ENCODE measurements around the gene IL18BP. TPM values are rescaled to one million over a fixed set of nuclear protein-coding genes. Genes with fewer than 3 reads are reported as not detected.
A peak's percentile ranks its signal among the peaks of the same experiment; 100 is the strongest.

The IL18BP gene
- total RNA-seq: 10 to 100 TPM in 2 of 3 donors, 1 to 10 TPM in 1; 7.6 to 14.5 (median 13.7) TPM
- long read RNA-seq, donor 1: 0 reads
- long read RNA-seq, donor 2, partial matches to known transcripts: 0 of 1 reads
- long read RNA-seq, donor 2, other reads (novel, unspliced or antisense): 1 of 1 reads

- H3K4me1 ChIP-seq (ENCODE audit: low read depth): peaks cover 5% of the 10 kb centered on the region
- no peaks in the 10 kb centered on the region for H3K9me3 ChIP-seq
- intact Hi-C loops (cut with DNase I, micrococcal nuclease): no loop called here
- H3K36me3 ChIP-seq (ENCODE audit: low read depth): peaks cover 5% of the 10 kb centered on the region
- H3K4me3 ChIP-seq: no peak within 1 kb of the TSS
- DNase-seq: peak in 1 of 3 donors; percentile 34
- TF ChIP-seq, protein P1, sequence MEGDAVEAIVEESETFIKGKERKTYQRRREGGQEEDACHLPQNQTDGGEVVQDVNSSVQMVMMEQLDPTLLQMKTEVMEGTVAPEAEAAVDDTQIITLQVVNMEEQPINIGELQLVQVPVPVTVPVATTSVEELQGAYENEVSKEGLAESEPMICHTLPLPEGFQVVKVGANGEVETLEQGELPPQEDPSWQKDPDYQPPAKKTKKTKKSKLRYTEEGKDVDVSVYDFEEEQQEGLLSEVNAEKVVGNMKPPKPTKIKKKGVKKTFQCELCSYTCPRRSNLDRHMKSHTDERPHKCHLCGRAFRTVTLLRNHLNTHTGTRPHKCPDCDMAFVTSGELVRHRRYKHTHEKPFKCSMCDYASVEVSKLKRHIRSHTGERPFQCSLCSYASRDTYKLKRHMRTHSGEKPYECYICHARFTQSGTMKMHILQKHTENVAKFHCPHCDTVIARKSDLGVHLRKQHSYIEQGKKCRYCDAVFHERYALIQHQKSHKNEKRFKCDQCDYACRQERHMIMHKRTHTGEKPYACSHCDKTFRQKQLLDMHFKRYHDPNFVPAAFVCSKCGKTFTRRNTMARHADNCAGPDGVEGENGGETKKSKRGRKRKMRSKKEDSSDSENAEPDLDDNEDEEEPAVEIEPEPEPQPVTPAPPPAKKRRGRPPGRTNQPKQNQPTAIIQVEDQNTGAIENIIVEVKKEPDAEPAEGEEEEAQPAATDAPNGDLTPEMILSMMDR (IDR thresholded peaks at IDR 0.05): no peak
- ATAC-seq: peak; percentile 41
These were observed at the start of gene IL18BP for GRCh38 chr11:71998649-71999310. TSS of gene IL18BP (plus strand) at chr11:71998909. CDS start at chr11:71999985, 1,076 bp downstream.

GRCh38 chr11:71949034-71949433 is 49.7 kb upstream of the IL18BP start:
- DNase-seq (no peak), ATAC-seq (no peak)

GRCh38 chr11:71951741-71952310 is 46.9 kb upstream of the IL18BP start:
- H3K4me1 ChIP-seq (ENCODE audit: low read depth): peaks cover 16% of the 10 kb centered on the region
- ATAC-seq (no peak), DNase-seq (no peak)
- H3K9me3 ChIP-seq: no peaks in the 10 kb centered on the region
- TF ChIP-seq, protein P1 (IDR thresholded peaks at IDR 0.05): no peak
- H3K4me3 ChIP-seq: no peak overlapping the region
- intact Hi-C loops (cut with DNase I, micrococcal nuclease): no loop called here
- no peaks in the 10 kb centered on the region for H3K36me3 ChIP-seq (ENCODE audit: low read depth)

More at GRCh38 chr11:71949034-71949433, 49.7 kb upstream of the IL18BP start:
- Histone ChIP-seq H3K4me1 (ENCODE audit: low read depth) (peaks cover 16% of the 10 kb centered on the region), H3K4me3 (no peak overlapping the region), H3K36me3 (ENCODE audit: low read depth) (no peaks in the 10 kb centered on the region), H3K9me3 (no peaks in the 10 kb centered on the region)
- TF ChIP-seq, protein P1 (IDR thresholded peaks at IDR 0.05): no peak
- intact Hi-C loops (cut with DNase I, micrococcal nuclease): no loop called here

DNA sequence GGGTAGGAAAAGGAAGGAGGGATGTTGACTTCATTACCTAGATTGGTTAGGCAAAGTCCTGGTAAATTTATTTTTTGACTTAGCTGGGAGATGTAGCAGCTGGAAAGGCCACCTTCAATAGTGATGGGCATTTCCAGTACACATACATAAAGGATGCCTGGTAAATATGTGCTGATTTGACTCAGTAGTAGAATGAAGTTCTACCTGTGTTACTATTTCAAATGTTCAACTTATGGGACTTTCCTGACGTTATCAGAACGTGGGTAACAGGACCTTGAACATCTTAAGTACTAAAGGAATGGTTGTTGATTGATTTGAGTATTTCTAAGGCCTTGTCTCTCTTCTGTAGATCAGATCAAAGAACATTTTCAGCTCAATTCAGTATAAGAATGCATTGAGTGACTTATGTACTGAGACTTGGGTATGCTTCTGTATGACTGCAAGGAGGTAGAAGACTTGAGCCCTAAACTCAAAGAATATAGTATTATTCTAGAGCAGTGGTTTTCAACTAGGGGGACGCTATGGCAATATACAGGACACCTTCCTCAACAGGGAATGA is 42.7 kb upstream of the IL18BP start:
- H3K4me3 ChIP-seq: no peak overlapping the region
- TF ChIP-seq, protein P1 (IDR thresholded peaks at IDR 0.05): no peak
- H3K36me3 ChIP-seq (ENCODE audit: low read depth): no peaks in the 10 kb centered on the region
- DNase-seq: no peak
- intact Hi-C loops (cut with DNase I, micrococcal nuclease): no loop called here
- ATAC-seq: no peak
- H3K9me3 ChIP-seq: no peaks in the 10 kb centered on the region
- no peaks in the 10 kb centered on the region for H3K4me1 ChIP-seq (ENCODE audit: low read depth)

GRCh38 chr11:71962428-71963038 is 36.2 kb upstream of the IL18BP start:
- DNase-seq (no peak), ATAC-seq (no peak)
- Histone ChIP-seq H3K36me3 (ENCODE audit: low read depth) (no peaks in the 10 kb centered on the region), H3K4me1 (ENCODE audit: low read depth) (no peaks in the 10 kb centered on the region), H3K4me3 (no peak overlapping the region), H3K9me3 (no peaks in the 10 kb centered on the region)
- TF ChIP-seq, protein P1 (IDR thresholded peaks at IDR 0.05): no peak
- intact Hi-C loops (cut with DNase I, micrococcal nuclease): no loop called here
